Endothelial cell of umbilical vein (primary cell): ENCODE data around the gene TAS2R3. TPM values are rescaled to one million over a fixed set of nuclear protein-coding genes. Genes with fewer than 3 reads are reported as not detected.

Experiments
- Bru-seq: library from RNA; stranded (reverse); fragments of 400-500 nt; gene quantifications from one replicate; lab custom pipeline; 2021; lab: Mats Ljungman, UMichigan
- BruChase-seq, 2 experiments: library from RNA; stranded (reverse); fragments of 400-500 nt; gene quantifications; one replicate each; lab custom pipeline; 2021; lab: Mats Ljungman, UMichigan
- BruUV-seq: library from RNA; stranded (reverse); fragments of 400-500 nt; replicated peaks from 2 replicates; lab custom pipeline; 2021; lab: Mats Ljungman, UMichigan
- CTCF ChIA-PET: fragments of 300-600, 350-600 bp; sonication (Branson Sonifier 250); formaldehyde crosslinking; loops from one replicate; lab custom pipeline; 2021; ENCODE audit warnings: antibody characterized with exemption, inconsistent platforms; lab: Charles Lee
- POLR2A ChIA-PET: fragments of 300-600, 350-600 bp; sonication (Branson Sonifier 250); formaldehyde crosslinking; loops from one replicate; lab custom pipeline; 2021; ENCODE audit warnings: antibody characterized with exemption, inconsistent platforms; lab: Charles Lee
- DNase-seq: peaks from one replicate; pipeline ENCODE4 v3.0.0-alpha.2; 2011; ENCODE audit warnings: low read depth, low spot score
- FAIRE-seq: peaks from 2 replicates; lab custom pipeline; 2011; peaks lifted over from hg19 to GRCh38; lab: Jason Lieb, UNC
- H2AFZ ChIP-seq: 2 replicates; pipeline ENCODE4 v1.6.0; 2012; ENCODE audit warnings: low read depth, low read length, control low read depth, inconsistent platforms
- H3K27ac ChIP-seq: 2 replicates; pipeline ENCODE4 v1.5.1; 2011; ENCODE audit warnings: low read depth, mild to moderate bottlenecking, control low read depth, low read length, moderate library complexity; ENCODE audit not compliant: insufficient read depth
- H3K27me3 ChIP-seq, 2 experiments: 2 replicates each; pipeline versions ENCODE4 v1.6.0 to v1.6.1; 2011; ENCODE audit warnings: low read length in 2 of 2, mixed read lengths in 1 of 2; ENCODE audit not compliant: control insufficient read depth in 2 of 2, insufficient read depth in 2 of 2
- H3K36me3 ChIP-seq, 2 experiments: 2 replicates in 1 of 2; 3 replicates in 1 of 2; pipeline ENCODE4 v1.5.1; 2011; ENCODE audit warnings: low read length in 2 of 2, mild to moderate bottlenecking in 1 of 2, moderate library complexity in 1 of 2; ENCODE audit not compliant: control insufficient read depth in 2 of 2, insufficient read depth in 2 of 2; ENCODE audit errors: extremely low read depth in 1 of 2
- H3K4me1 ChIP-seq: 3 replicates; pipeline ENCODE4 v1.5.1; 2011; ENCODE audit warnings: mild to moderate bottlenecking, low read length; ENCODE audit not compliant: control insufficient read depth, insufficient read depth; ENCODE audit errors: extremely low read depth
- H3K4me2 ChIP-seq: 2 replicates; pipeline ENCODE4 v1.6.1; 2011; ENCODE audit warnings: low read length, control low read depth, mixed read lengths; ENCODE audit not compliant: insufficient read depth
- H3K4me3 ChIP-seq, 3 experiments: fragments of 200-600 bp in 1 of 3; sonication (generic), shearing (Covaris generic) in 1 of 3; replicated peaks in 1 of 3; 2 replicates each; pipeline ENCODE4 v1.5.1; 2011 to 2016; ENCODE audit warnings: control low read depth in 3 of 3, low read length in 3 of 3, mild to moderate bottlenecking in 2 of 3, inconsistent platforms in 1 of 3, low read depth in 1 of 3, moderate library complexity in 1 of 3; ENCODE audit not compliant: insufficient read depth in 1 of 3
- H3K79me2 ChIP-seq: 2 replicates; pipeline ENCODE4 v1.6.0; 2012; ENCODE audit warnings: low read length, inconsistent platforms; ENCODE audit not compliant: control insufficient read depth, insufficient read depth
- H3K9ac ChIP-seq: replicated peaks from 2 replicates; pipeline ENCODE3; 2011; ENCODE audit warnings: low read length, control low read depth; ENCODE audit not compliant: insufficient read depth; ENCODE audit errors: extremely low read depth
- H3K9me1 ChIP-seq: replicated peaks from 3 replicates; pipeline ENCODE4 v1.6.0; 2011; ENCODE audit warnings: mild to moderate bottlenecking, low read length; ENCODE audit not compliant: control insufficient read depth, insufficient read depth; ENCODE audit errors: extremely low read depth
- H3K9me3 ChIP-seq: replicated peaks from 2 replicates; pipeline ENCODE4 v1.5.1; 2012; ENCODE audit warnings: low read length, inconsistent platforms; ENCODE audit not compliant: control insufficient read depth, insufficient read depth
- H4K20me1 ChIP-seq: replicated peaks from 2 replicates; pipeline ENCODE3; 2011; ENCODE audit warnings: mild to moderate bottlenecking, low read length; ENCODE audit not compliant: control insufficient read depth, insufficient read depth; ENCODE audit errors: extremely low read depth
- CTCF ChIP-seq, 2 donors: IDR thresholded peaks; 1 replicate in 1 of 2; 2 replicates in 1 of 2; pipeline ENCODE4 v1.5.1; 2011; ENCODE audit warnings: low read length in 2 of 2, mild to moderate bottlenecking in 2 of 2, moderate library complexity in 2 of 2, control low read depth in 1 of 2, inconsistent platforms in 1 of 2, low read depth in 1 of 2; ENCODE audit not compliant: insufficient read depth in 1 of 2; ENCODE audit errors: extremely low read depth in 1 of 2
- EZH2 ChIP-seq: IDR thresholded peaks from 2 replicates; pipeline ENCODE4 v1.6.1; 2012; ENCODE audit warnings: borderline replicate concordance, low read depth, mild to moderate bottlenecking, moderate library complexity, low read length, inconsistent platforms; ENCODE audit not compliant: severe bottlenecking
- FOS ChIP-seq: IDR thresholded peaks from 2 replicates; pipeline ENCODE4 v1.6.1; 2011; ENCODE audit warnings: mild to moderate bottlenecking, low read length, moderate library complexity, borderline replicate concordance; ENCODE audit not compliant: insufficient read depth
- GATA2 ChIP-seq: IDR thresholded peaks from 2 replicates; pipeline ENCODE4 v1.7.0; 2011; ENCODE audit warnings: low read depth, mild to moderate bottlenecking, moderate library complexity, mixed read lengths, low read length; ENCODE audit not compliant: insufficient read length, insufficient read depth
- MAX ChIP-seq: IDR thresholded peaks from 2 replicates; pipeline ENCODE4 v1.6.1; 2011; ENCODE audit not compliant: insufficient read depth, insufficient read length
- MYC ChIP-seq: IDR thresholded peaks from one replicate; pipeline ENCODE4 v1.6.1; 2011; ENCODE audit warnings: mild to moderate bottlenecking, low read depth, low read length
- POLR2A ChIP-seq: IDR thresholded peaks from 2 replicates; pipeline ENCODE4 v1.6.1; 2012; ENCODE audit warnings: low read depth, mild to moderate bottlenecking, control low read depth, low read length
- POLR2AphosphoS5 ChIP-seq: IDR thresholded peaks from 2 replicates; pipeline ENCODE4 v1.6.1; 2012; ENCODE audit warnings: low read depth, mild to moderate bottlenecking, control low read depth, low read length, moderate library complexity; ENCODE audit not compliant: insufficient read depth
- dilution Hi-C: fragments of 300-500 bp; cut with MboI; formaldehyde crosslinking; loops from one replicate; pipeline ENCODE4 v1.15.0; 2019; ENCODE audit warnings: low sequenced_read_pairs; ENCODE audit not compliant: extremely low pct_ligation_motif_present
- intact Hi-C: fragments of 100-400 bp; cut with micrococcal nuclease; formaldehyde crosslinking; loops from one replicate; pipeline ENCODE4 v1.10.0; 2022
- long read RNA-seq: library from polyadenylated mRNA; stranded (forward); transcript quantifications from one replicate; pipeline ENCODE4 v2.0.0, GENCODE V29; 2021
- polyA minus RNA-seq, 3 experiments: library from RNA; depleted of rRNA, polyadenylated mRNA; stranded (reverse); fragments of >200 nt; gene quantifications; 1 replicate in 1 of 3; 2 replicates in 2 of 3; pipeline ENCODE4 v1.2.3, GENCODE V29; 2011
- polyA plus RNA-seq, 4 experiments: library from polyadenylated mRNA; depleted of rRNA in 3 of 4; stranded (reverse) in 3 of 4; unstranded in 1 of 4; fragments of >200 nt; gene quantifications; 2 replicates each; pipeline versions ENCODE4 v1.2.1 to v1.2.3, GENCODE V29; 2011 to 2012; ENCODE audit warnings: missing spikeins in 1 of 4
- total RNA-seq: library from RNA; stranded (reverse); gene quantifications from 2 replicates; pipeline ENCODE4 v1.2.3, GENCODE V29; 2021

Gene TAS2R3
- total RNA-seq (1.3 and 2.0 TPM in 2 replicates), polyA plus RNA-seq (0.08 TPM in 2 replicates), polyA minus RNA-seq (3.6 and 5.1 TPM in 2 replicates), Bru-seq, nascent RNA (percentile 67 among the genes with signal in this experiment), BruChase-seq, experiment 1, labeled RNA remaining after a 6-hour chase (percentile 78 among the genes with signal in this experiment), BruChase-seq, experiment 2, labeled RNA remaining after a 2-hour chase (percentile 67 among the genes with signal in this experiment)
- polyA plus RNA-seq (2011; cell fraction: cytosol; rRNA removed): not detected in 2 replicates
- 1.1 and 1.5 TPM in 2 replicates for polyA plus RNA-seq (2011; cell fraction: nucleus; rRNA removed)
- 0.16 TPM in 1 of 2 replicates, not detected in the other for polyA plus RNA-seq (2012)
- not detected for polyA minus RNA-seq (2011; cell fraction: cytosol; rRNA and poly(A)+ RNA removed)
- 6.5 and 10.0 TPM in 2 replicates for polyA minus RNA-seq (2011; cell fraction: nucleus; rRNA and poly(A)+ RNA removed)
- long read RNA-seq: 0 reads

GRCh38 chr7:141763797-141764196 is at the start of gene TAS2R3:
Gene TAS2R3, plus strand, starts transcription at chr7:141764097. Its CDS starts 62 bp downstream, at chr7:141764159.
- Histone ChIP-seq H3K79me2 (no peaks in the 10 kb centered on the region), H3K9me1 (no peaks in the 10 kb centered on the region), H3K27ac (no peak within 1 kb of the TSS), H3K36me3 (peaks cover 0 to 11% of the 10 kb centered on the region in 2 experiments), H3K9ac (no peak within 1 kb of the TSS), H3K27me3 (no peaks in the 10 kb centered on the region), H4K20me1 (no peaks in the 10 kb centered on the region), H2AFZ (no peak within 1 kb of the TSS), H3K4me3 (no peak within 1 kb of the TSS), H3K4me1 (no peaks in the 10 kb centered on the region), H3K9me3 (no peaks in the 10 kb centered on the region), H3K4me2 (no peak within 1 kb of the TSS)
- dilution Hi-C loops (no loop called here), intact Hi-C loops (no loop called here)
- FAIRE-seq (no peak), DNase-seq (no peak)
- BruUV-seq: no TSS peak
- POLR2A ChIA-PET: no interaction called here
- TF ChIP-seq EZH2 (no peak), FOS (no peak), POLR2A (no peak), POLR2AphosphoS5 (no peak), MAX (no peak), MYC (no peak), GATA2 (no peak), CTCF (IDR thresholded peaks at IDR 0.05; ENCODE audit: extremely low read depth in 1 of 2, insufficient read depth in 1 of 2, low read depth in 1 of 2, low read length in 2 of 2) (no peak)
- CTCF ChIA-PET: interaction anchor here (1.3 kb wide), 1 partner anchor 25 kb away, joined by 4 read pairs; the partner anchor contains the start of gene SSBP1
